H54 (cell line): ENCODE measurements around the gene MTCL1.

Experiments used
- DNase-seq: peaks from one replicate; pipeline ENCODE4 v3.0.0; 2011; ENCODE audit warnings: low spot score, mixed read lengths; ENCODE audit not compliant: insufficient read length
- FAIRE-seq: peaks from 3 replicates; lab custom pipeline; 2011; peaks lifted over from hg19 to GRCh38; lab: Jason Lieb, UNC
- POLR2A ChIP-seq: IDR thresholded peaks from 2 replicates; pipeline ENCODE4 v1.6.1; 2011; ENCODE audit warnings: low read depth, mild to moderate bottlenecking, low read length

MTCL1 gene

GRCh38 chr18:8826971-8827370 lies 121.6 kb downstream of the MTCL1 start:
- DNase-seq (no peak), FAIRE-seq (no peak)
- TF ChIP-seq POLR2A = no peak

- FAIRE-seq (no peak), DNase-seq (no peak)
- TF ChIP-seq POLR2A = no peak
Observed at GRCh38 chr18:8828300-8828699, 122.9 kb downstream of the MTCL1 start.

DNA sequence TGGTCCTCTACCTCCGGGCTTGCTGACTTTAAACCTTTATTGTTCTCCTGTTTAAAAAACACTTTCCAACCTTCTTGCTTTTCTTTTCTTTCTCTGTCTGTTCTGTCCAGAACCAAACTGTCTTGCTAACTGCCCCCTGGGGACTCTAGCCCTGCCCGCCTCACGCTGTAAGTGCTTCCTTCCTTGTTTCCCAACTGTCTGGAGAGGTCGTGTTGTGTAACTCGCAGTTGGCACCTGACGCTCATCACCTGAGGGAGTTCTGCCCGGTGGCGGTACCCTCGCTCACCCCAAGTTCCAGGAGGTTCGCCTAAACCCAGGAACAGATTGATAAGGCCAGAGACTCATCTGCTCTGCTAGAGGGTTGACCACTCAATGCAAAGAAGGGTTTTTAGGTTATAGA lies 123.4 kb downstream of the MTCL1 start:
- FAIRE-seq (no peak), DNase-seq (no peak)
- TF ChIP-seq POLR2A = no peak

DNA sequence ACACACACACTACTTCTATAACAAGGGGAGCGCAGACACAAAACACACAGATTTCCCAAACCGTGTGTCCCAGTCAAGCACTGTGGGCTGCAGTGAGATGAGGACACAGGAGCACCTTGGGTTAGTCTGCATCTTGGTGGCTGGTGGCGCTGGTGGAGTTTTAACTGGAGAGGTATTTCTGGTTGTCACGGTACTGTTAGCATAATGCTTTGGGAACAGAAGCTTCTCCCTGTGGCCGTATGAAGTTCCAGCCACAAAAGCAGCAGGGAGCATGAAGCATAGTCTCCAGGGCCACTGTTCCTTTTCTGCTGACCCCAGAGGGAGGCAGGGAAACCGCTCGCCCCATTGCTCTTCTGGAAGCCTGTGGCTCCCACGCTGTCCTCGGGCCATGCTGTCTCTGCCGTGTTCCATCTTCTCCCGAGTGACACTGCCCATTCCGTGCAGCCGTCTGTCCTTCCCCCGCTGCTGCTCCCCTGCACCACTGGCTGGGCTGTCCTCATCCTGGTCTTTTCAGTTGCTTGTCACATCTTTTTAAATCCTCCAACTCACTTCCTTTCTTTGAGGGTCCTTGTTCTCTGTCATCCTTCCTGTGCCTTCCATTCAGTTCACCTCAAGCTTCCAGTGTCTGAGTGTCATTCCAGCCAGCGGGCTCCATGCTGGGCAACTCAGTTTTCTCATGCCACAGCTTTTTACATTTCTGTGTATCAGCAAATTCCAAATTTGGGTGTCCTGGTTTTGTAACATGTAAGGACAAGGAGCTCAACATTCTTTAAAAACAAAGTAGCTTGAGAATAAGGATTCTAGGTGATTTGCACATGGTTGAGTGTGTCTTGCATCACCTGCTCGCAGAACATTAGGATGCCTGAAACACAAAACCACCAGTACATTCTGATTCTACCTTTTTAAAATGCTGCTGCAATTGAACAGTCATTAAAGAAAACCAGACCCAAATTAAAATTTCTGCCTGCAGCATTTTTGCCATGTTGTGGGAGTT lies 125.0 kb downstream of the MTCL1 start:
- no peak for FAIRE-seq
- no peak for DNase-seq
- TF ChIP-seq POLR2A = no peak

DNA sequence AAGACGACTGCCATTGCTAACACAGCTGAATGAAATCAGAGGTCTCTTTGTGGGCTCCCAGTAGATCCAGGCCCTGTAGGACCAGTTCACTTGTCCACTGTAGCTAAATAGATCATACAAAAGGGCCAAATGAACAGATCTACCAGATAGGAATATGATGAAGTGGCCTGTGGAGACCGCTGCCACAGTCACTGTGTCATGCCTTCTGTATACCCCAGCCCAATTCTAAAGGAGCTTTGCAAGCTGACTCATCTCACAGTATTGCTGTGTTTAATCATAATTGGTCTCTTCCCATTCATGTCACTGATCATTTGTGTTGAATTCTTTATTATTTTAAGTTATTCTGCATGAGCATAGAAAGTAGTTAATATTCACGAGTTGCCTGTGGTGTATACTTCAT lies 125.8 kb downstream of the MTCL1 start:
- FAIRE-seq (no peak), DNase-seq (no peak)
- no peak for TF ChIP-seq POLR2A

DNA sequence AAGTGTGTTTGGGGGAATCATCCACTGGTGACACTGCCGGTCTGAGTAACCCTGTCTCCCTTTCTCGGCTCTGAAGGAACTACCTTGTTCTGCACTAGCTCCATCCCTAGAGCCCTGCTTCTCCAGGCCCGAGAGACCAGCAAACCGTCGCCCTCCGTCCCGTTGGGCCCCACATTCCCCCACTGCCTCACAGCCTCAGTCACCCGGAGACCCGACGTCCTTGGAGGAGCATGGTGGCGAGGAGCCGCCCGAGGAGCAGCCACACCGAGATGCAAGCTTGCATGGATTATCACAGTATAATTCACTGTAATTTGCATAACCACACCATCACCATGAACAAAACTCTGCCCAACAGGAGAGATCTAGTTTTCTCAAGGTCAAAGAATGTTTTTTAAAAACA lies 126.2 kb downstream of the MTCL1 start:
- no peak for FAIRE-seq
- TF ChIP-seq POLR2A = no peak
- DNase-seq = no peak

GRCh38 chr18:8833480-8833879 lies 128.1 kb downstream of the MTCL1 start:
- TF ChIP-seq POLR2A = no peak
- DNase-seq (no peak), FAIRE-seq (no peak)

DNA sequence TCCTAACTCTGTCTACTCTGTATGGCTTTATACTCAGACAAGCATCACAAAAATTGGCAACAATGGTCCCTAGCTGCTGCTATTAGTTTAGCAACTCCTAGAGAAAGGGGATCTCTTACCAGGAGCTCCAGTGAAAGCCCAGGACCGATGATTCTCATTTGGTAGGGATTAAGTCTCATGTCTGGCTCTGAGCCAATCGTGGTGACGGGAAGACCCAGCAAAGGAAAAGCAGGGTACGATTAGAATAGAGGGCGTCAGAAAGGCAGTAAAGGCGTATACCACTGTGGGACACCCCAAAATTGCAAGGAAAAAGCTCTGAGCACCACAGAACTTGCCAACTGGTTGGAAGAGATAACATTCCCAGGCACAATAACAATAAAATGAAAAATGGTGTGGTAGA lies 129.5 kb downstream of the MTCL1 start:
- DNase-seq (no peak), FAIRE-seq (no peak)
- TF ChIP-seq POLR2A = no peak

DNA sequence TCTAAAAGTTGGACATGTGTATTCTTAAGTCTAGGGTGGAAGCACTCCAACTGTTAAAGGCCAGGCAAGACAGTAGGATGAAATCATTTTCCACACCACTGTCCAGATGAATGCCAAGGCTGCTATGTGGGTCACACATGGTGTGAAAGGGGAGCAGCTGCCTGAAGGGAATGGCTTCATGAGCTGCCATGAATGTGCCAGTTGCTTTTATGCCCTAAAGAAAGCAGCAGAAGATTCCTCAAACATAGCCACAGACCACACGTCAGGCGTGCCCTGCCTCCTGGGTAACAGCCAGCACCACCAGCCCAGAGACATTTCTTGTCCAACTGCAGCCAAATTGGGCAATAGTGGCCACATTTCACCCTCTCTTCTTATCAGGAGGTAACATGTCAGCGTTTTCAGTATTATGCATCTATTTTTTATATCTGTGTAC lies 130.2 kb downstream of the MTCL1 start:
- DNase-seq (no peak), FAIRE-seq (no peak)
- TF ChIP-seq POLR2A = no peak

DNA sequence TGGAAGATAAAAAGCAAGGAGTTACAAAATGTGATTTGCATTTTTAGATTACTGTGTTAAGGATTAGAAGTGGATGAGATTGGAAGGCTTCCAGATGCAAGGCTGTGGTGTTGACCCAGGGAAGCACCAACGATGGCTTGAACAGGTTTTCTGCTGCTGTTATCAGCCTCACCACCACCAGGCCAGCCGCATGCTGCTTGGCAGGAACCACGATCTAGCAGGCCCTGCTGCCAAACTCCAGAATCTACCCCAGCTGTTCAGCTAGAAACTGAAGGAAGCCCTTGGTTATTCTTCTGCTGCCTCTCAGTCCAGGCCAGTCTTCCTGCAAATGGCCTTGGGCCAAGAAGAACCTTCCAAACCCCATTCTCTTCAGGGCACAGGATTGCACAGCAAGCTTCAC lies 133.9 kb downstream of the MTCL1 start:
- FAIRE-seq = no peak
- no peak for DNase-seq
- no peak for TF ChIP-seq POLR2A

- no peak for TF ChIP-seq POLR2A
- DNase-seq (no peak), FAIRE-seq (no peak)
Observed at GRCh38 chr18:8841781-8842485, 136.6 kb downstream of the MTCL1 start.

- FAIRE-seq = no peak
- TF ChIP-seq POLR2A = no peak
Observed at GRCh38 chr18:8842506-8842905, 137.2 kb downstream of the MTCL1 start.

GRCh38 chr18:8843005-8843404 lies 137.6 kb downstream of the MTCL1 start:
- TF ChIP-seq POLR2A = no peak
- FAIRE-seq (no peak), DNase-seq (no peak)

More at GRCh38 chr18:8842506-8842905, 137.2 kb downstream of the MTCL1 start:
- DNase-seq = no peak

- no peak for TF ChIP-seq POLR2A
- FAIRE-seq (no peak), DNase-seq (no peak)
Observed at GRCh38 chr18:8844721-8845148, 139.4 kb downstream of the MTCL1 start.
